ENCODE data around the gene COL28A1.

COL28A1 gene

GRCh38 chr7:7318601-7319000 is 217.1 kb downstream of the COL28A1 start:
- no peak overlapping the region for H3K4me3 ChIP-seq (ENCODE audit: low read length)
- no peak for DNase-seq (ENCODE audit: low read depth, low spot score)

GRCh38 chr7:7317850-7318249 is 217.8 kb downstream of the COL28A1 start:
- DNase-seq (ENCODE audit: low read depth, low spot score) = no peak
- no peak overlapping the region for H3K4me3 ChIP-seq (ENCODE audit: low read length)

GRCh38 chr7:7315851-7316250 is 219.8 kb downstream of the COL28A1 start:
- no peak for DNase-seq (ENCODE audit: low read depth, low spot score)

GRCh38 chr7:7312323-7312722 is 223.3 kb downstream of the COL28A1 start:
- DNase-seq (ENCODE audit: low read depth, low spot score) = no peak
- H3K4me3 ChIP-seq (ENCODE audit: low read length) = no peak overlapping the region

More at GRCh38 chr7:7315851-7316250, 219.8 kb downstream of the COL28A1 start:
- H3K4me3 ChIP-seq (ENCODE audit: low read length) = no peak overlapping the region

GRCh38 chr7:7311001-7311400 is 224.7 kb downstream of the COL28A1 start:
- no peak for DNase-seq (ENCODE audit: low read depth, low spot score)
- no peak overlapping the region for H3K4me3 ChIP-seq (ENCODE audit: low read length)

GRCh38 chr7:7309203-7309602 is 226.5 kb downstream of the COL28A1 start:
- DNase-seq (ENCODE audit: low read depth, low spot score) = no peak
- H3K4me3 ChIP-seq (ENCODE audit: low read length) = no peak overlapping the region
